ENCODE results near the gene ATG12. TPM values are rescaled to one million over a fixed set of nuclear protein-coding genes. Genes with fewer than 3 reads are reported as not detected.
A peak's percentile ranks its signal among the peaks of the same experiment; 100 is the strongest.
"Not testable (repeated sequence)": the region's sequence is repeated elsewhere in the genome, so short reads cannot be mapped to it uniquely, and the experiment has no call there.

The ATG12 gene
- total RNA-seq, 1 experiment from 2014 or later, result 53.9 TPM

DNA sequence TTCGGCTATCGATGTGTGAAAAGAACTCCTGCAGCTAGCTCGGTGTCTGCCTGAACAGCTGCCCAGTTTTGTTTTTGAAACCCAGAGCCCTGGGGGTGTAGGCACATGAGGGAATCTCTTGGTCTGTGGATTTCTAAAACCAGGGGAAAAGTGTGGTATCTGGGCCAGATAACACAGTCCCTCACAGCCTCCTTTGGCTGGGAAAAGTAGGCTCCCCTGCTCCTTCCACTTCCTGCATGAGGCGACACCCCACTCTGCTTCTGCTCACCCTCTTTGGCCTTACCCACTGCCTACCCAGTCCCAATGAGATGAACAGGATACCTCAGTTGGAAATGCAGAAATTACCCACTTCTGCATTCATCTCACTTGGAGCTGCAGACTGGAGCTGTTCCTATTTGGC is 15.4 kb downstream of the ATG12 start:
- Histone ChIP-seq H3K36me3 (replicated peaks; ENCODE audit: control insufficient read depth, insufficient read depth, low read length) (no peaks in the 10 kb centered on the region), H3K4me3 (ENCODE audit: insufficient read depth, low read depth, low read length) (no peak overlapping the region), H3K27me3 (ENCODE audit: control insufficient read depth, insufficient read depth, low read length) (no peaks in the 10 kb centered on the region)
- no peak for DNase-seq

DNA sequence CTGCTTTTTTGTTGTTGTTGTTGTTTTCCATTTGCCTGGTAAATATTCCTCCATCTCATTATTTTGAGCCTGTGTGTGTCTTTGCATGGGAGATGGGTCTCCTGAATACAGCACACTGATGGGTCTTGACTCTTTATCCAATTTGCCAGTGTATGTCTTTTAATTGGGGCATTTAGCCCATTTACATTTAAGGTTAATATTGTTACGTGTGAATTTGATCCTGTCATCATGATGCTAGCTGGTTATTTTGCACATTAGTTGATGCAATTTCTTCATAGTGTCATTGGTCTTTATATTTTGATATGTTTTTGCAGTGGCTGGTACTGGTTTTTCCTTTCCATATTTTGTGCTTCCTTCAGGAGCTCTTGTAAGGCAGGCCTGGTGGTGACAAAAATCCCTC is 16.4 kb downstream of the ATG12 start:
- H3K4me3 ChIP-seq (ENCODE audit: insufficient read depth, low read depth, low read length); DNase-seq; H3K27me3 ChIP-seq (ENCODE audit: control insufficient read depth, insufficient read depth, low read length); H3K36me3 ChIP-seq (replicated peaks; ENCODE audit: control insufficient read depth, insufficient read depth, low read length): not testable (repeated sequence)

DNA sequence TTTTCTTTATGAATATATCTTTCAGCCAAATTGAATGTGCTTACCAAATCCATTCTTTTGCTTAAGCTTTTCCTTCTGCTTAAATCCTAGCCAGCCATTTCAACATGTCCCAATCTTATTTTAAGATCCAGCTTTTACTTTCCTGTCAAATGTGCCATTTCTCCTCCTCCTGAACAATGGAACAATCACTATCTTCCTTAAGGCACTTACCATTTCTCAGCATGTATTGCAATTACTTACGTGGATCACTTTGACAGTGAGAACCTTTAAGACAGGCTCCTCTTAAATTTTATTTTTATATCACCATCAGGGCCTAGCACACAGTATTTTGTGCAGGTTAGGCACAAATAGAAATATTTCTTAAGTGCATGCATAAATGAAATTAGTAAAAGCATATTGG is 20.5 kb downstream of the ATG12 start:
- Histone ChIP-seq H3K4me3 (ENCODE audit: insufficient read depth, low read depth, low read length) (no peak overlapping the region), H3K27me3 (ENCODE audit: control insufficient read depth, insufficient read depth, low read length) (peaks cover 17% of the 10 kb centered on the region), H3K36me3 (replicated peaks; ENCODE audit: control insufficient read depth, insufficient read depth, low read length) (no peaks in the 10 kb centered on the region)
- DNase-seq, result no peak

DNA sequence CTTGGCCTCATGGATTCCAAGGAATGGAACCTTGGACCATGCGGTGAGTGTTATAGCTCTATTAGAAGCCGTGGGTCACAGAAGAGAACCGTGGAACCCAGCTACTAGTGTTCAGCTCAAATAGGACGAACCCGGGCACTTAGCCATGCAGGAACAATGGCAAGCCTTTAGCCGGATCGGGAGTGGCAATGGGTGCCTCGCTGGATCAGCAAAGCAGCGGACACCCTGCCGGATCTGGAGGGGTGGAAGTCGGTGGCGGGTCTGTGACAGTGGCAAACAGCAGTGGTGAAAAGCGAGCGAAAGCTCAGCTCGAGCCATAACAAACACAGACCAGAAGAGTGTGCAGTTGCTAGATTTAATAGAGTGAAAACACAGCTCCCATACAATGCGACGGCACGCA is 22.5 kb downstream of the ATG12 start:
- Histone ChIP-seq H3K4me3 (ENCODE audit: insufficient read depth, low read depth, low read length) (no peak overlapping the region), H3K36me3 (replicated peaks; ENCODE audit: control insufficient read depth, insufficient read depth, low read length) (no peaks in the 10 kb centered on the region), H3K27me3 (ENCODE audit: control insufficient read depth, insufficient read depth, low read length) (peaks cover 37% of the 10 kb centered on the region)
- no peak for DNase-seq

DNA sequence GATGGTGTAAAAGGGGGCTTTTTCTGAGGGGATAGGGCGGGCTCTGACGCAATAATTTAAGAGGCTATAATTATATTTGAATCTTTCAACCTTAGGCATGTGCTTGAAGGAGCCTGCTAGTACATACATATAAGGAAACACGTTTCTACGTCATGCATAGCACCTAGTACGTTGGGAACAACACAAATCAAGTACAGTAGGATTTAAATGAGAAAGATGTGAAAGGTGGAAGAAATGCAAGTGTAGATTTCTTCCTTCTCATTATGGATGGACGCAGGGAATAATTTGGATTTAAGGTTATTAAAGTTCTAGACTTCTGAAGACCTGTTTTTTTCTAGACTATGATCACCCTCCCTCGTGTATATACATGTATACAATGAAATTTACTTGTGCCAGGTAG is 24.0 kb downstream of the ATG12 start:
- Histone ChIP-seq H3K4me3 (ENCODE audit: insufficient read depth, low read depth, low read length) (no peak overlapping the region), H3K27me3 (ENCODE audit: control insufficient read depth, insufficient read depth, low read length) (peaks cover 41% of the 10 kb centered on the region), H3K36me3 (replicated peaks; ENCODE audit: control insufficient read depth, insufficient read depth, low read length) (no peaks in the 10 kb centered on the region)
- no peak for DNase-seq

DNA sequence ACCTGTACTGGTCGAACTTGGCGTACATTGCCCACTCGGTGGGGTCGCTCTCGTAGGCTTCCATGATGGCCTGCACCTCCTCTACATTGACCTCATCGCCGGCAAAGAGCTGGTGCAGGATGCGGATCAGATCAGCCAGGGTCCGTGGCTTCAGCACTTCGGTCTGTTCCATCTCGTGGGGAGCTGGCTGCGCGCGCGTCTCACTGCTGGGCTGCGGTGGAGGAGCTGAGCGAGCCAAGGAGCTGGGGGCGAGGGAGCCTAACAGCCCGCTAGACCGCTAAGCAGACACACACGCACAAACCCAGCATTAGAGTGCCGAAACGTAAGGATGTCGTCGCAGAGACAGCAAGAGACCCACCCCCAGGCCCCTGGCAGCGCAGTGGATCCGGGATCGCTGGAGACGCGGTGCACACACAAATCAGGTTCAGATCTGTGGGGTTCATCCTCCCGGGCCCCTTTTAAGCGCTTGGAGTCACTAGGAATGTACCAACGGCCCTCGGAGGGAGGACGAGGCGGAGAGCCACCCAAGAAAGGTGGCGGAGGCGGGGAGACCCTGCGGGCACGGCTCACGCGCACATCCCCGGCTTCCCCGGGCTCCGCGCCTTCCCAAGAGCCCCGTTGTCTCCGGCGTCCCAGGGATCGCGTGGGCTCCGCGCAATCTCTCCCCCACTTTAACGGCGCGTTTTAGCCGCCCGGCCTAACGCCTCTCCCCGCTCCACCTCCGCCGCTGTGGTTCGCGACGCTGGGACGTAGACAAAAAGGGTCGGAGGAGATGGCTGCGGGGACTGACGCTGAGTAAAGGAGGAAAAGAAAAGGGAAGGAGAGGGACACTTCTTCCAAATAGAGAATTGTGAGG is 24.9 kb downstream of the ATG12 start, which contains the start of gene CDO1:
Gene CDO1 (minus strand): TSS at position 434 of the 856 bp plus-strand sequence. CDS start 262 bp downstream, at position 172.
- Histone ChIP-seq H3K4me3 (ENCODE audit: insufficient read depth, low read depth, low read length) (peak within 1 kb of the TSS; percentile 62), H3K27me3 (ENCODE audit: control insufficient read depth, insufficient read depth, low read length) (peaks cover 41% of the 10 kb centered on the region), H3K36me3 (replicated peaks; ENCODE audit: control insufficient read depth, insufficient read depth, low read length) (no peaks in the 10 kb centered on the region)
- DNase-seq, result peak; percentile 77

DNA sequence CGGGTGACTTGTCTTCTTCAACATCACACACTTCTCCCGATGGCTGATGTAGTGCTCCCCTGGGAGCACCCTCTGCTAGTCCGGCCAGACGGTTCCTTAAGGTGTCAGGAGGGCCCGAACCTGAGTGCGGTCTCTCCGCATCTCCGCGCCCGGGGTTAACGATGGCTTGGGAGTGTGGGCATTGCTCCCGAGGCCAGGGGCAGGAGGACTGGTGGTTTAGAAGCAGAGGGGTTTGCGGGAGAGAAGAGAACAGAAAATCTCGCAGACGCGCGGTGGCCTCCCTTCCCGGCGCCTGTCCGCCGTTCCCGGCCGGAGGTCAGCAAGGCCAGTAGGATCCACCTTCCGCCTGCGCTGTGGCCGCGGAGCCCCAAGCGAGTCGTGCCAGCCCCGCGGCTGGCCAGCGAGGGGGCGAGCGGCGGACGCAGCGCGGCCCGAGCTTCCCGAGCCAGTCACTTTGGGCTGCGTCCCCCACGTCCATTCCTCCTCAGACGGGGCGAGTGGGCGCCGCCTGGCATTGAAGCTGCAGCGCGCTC is 25.6 kb downstream of the ATG12 start:
- Histone ChIP-seq H3K4me3 (ENCODE audit: insufficient read depth, low read depth, low read length) (peak overlapping the region; percentile 62), H3K27me3 (ENCODE audit: control insufficient read depth, insufficient read depth, low read length) (peaks cover 41% of the 10 kb centered on the region), H3K36me3 (replicated peaks; ENCODE audit: control insufficient read depth, insufficient read depth, low read length) (no peaks in the 10 kb centered on the region)
- peak; percentile 61 for DNase-seq

DNA sequence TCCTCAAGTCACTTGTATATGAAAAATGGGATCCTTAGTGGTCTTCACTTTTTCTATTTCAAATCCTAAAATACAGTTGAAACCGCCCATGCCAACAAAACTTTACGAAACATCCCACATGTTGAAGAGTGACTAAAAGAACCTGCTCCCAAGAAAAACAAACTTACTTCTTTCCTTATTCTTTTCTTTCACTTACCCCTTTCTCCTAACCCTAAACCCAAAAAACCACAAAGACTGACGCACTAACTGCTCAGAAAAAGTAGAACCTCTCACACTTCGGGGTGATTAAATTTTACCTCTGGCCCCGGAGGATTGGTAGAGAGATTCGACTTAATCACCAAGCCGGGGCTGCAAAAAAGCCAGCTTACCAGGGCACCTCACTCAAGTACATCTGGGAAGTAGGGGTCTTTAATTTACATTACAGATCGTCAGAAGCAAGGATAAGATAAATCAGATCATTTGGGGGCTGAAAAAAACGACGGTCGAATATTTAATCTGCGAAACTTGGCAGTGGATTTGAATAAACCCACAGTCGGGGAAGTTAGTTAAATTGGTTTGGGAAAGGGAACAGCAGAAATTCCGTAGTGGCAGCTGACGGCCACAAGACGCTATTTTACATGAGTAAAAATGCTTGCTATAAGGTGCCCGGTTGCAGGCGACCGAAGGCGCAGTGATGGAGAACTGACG is 26.2 kb downstream of the ATG12 start:
- Histone ChIP-seq H3K4me3 (ENCODE audit: insufficient read depth, low read depth, low read length) (peak overlapping the region; percentile 62), H3K36me3 (replicated peaks; ENCODE audit: control insufficient read depth, insufficient read depth, low read length) (no peaks in the 10 kb centered on the region), H3K27me3 (ENCODE audit: control insufficient read depth, insufficient read depth, low read length) (peaks cover 41% of the 10 kb centered on the region)
- DNase-seq, result peak; percentile 7

DNA sequence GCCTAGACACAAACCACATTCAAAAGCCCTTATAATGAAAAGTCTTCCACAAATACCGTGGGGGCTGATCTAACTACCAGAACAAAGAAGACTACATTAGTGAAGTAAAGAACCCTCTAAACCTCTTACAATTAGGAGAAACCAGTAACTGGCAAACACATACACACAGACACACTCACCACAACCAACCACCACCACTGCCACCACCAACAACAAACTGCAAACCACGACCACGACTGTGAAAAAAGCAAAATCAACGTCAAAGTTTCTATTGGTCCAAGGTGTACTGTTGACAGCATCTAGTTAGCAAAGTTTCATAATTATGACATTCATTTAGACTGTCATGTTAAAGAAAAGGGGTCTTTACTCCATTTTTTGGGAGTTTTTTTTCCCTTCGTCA is 27.6 kb downstream of the ATG12 start:
- Histone ChIP-seq H3K4me3 (ENCODE audit: insufficient read depth, low read depth, low read length) (no peak overlapping the region), H3K36me3 (replicated peaks; ENCODE audit: control insufficient read depth, insufficient read depth, low read length) (no peaks in the 10 kb centered on the region), H3K27me3 (ENCODE audit: control insufficient read depth, insufficient read depth, low read length) (peaks cover 41% of the 10 kb centered on the region)
- no peak for DNase-seq

DNA sequence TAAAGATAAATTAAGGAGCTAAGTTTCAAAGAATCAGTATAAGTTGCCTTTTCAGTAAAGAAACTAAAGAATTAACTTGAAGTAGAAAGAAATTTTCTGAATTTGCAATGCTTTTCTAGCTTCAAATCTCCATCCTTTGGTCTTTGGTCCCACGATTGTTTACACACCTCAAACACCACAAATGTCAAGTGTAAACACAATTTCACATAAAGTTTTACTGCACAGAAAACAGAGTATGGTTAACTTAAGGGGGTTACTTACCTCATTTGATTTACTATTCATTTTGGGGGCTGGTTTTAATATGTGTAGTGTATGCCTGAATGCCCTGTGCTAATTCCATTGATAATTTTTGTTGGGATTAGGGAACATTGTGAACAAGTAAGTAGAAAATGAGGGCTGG is 29.0 kb downstream of the ATG12 start:
- Histone ChIP-seq H3K4me3 (ENCODE audit: insufficient read depth, low read depth, low read length) (no peak overlapping the region), H3K27me3 (ENCODE audit: control insufficient read depth, insufficient read depth, low read length) (peaks cover 36% of the 10 kb centered on the region), H3K36me3 (replicated peaks; ENCODE audit: control insufficient read depth, insufficient read depth, low read length) (no peaks in the 10 kb centered on the region)
- DNase-seq, result no peak

DNA sequence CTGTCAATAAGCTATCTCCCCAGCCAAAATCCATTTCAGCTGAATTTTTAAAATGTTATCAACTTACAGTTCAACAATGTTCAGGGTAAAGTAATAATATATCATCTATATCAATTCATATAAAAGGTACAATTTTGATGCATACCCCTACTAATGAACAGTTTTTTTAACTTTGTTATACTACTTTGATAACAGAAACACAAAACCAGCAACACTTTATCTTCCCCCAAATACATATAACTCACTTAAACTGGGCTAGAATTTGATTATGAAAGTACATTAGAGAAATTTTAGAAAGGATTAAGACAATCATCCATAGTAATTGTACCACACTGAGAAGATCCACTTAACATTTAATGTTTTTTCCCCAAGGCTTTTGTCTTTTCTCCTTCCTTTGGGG is 30.0 kb downstream of the ATG12 start:
- no peak for DNase-seq
- Histone ChIP-seq H3K4me3 (ENCODE audit: insufficient read depth, low read depth, low read length) (no peak overlapping the region), H3K36me3 (replicated peaks; ENCODE audit: control insufficient read depth, insufficient read depth, low read length) (no peaks in the 10 kb centered on the region), H3K27me3 (ENCODE audit: control insufficient read depth, insufficient read depth, low read length) (peaks cover 29% of the 10 kb centered on the region)

DNA sequence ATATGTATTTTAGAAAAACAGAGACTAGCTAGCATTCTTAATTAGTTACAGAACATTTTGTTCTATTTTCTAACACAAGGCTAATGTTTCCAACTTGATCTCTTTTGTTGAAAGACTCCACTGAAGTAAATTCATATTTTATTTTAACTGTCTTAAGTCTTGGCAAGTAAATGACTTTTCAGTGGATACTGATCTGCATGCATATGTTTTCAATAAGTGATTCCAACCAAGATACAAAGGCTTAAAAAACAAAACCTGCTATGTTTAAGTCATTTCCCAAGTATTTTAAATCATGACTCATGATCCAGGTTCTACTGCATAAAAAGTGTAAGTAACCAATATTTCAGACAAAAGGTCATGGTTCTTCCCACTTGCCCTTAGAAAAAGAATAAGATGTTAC is 30.6 kb downstream of the ATG12 start:
- Histone ChIP-seq H3K36me3 (replicated peaks; ENCODE audit: control insufficient read depth, insufficient read depth, low read length) (no peaks in the 10 kb centered on the region), H3K27me3 (ENCODE audit: control insufficient read depth, insufficient read depth, low read length) (peaks cover 22% of the 10 kb centered on the region), H3K4me3 (ENCODE audit: insufficient read depth, low read depth, low read length) (no peak overlapping the region)
- DNase-seq, result no peak

DNA sequence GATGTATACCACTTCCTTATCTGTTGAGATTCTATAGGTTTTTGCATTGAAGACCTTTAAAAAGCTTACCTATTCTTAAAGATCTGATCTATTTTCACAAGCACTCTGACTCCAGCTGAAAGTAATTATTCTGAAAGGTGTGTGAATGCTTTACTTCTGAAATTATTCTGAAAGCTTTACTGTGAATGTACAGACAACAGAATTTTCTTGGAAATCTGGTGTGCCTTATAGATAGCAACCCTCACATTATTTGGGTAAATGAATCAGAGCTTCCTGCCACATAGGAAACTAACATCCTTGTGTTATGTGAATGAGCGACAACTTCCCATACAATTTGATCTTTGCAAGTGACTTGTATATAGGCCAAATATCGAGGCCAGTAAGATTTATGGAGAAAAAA is 31.4 kb downstream of the ATG12 start:
- Histone ChIP-seq H3K4me3 (ENCODE audit: insufficient read depth, low read depth, low read length) (no peak overlapping the region), H3K36me3 (replicated peaks; ENCODE audit: control insufficient read depth, insufficient read depth, low read length) (peaks cover 1% of the 10 kb centered on the region; the same call in 1 of the 2 replicates), H3K27me3 (ENCODE audit: control insufficient read depth, insufficient read depth, low read length) (peaks cover 14% of the 10 kb centered on the region)
- DNase-seq, result no peak

DNA sequence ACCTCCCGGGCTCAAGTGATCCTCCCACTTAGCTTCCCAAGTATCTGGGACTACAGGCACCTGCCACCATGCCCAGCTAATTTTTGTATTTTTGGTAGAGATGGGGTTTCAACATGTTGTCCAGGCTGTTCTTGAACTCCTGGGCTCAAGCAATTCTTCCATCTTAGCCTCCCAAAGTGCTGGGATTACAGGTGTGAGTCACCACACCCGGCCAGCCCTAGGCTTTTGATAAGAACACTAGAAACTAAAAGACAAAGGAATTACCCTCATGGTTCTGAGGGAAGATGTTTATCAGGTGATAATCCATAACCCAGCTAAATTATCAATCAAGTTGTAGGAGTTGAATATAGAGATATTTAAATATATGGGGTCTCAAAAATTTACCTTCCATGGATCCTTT is 33.3 kb downstream of the ATG12 start:
- H3K4me3 ChIP-seq (ENCODE audit: insufficient read depth, low read depth, low read length); H3K27me3 ChIP-seq (ENCODE audit: control insufficient read depth, insufficient read depth, low read length); H3K36me3 ChIP-seq (replicated peaks; ENCODE audit: control insufficient read depth, insufficient read depth, low read length); DNase-seq: not testable (repeated sequence)

DNA sequence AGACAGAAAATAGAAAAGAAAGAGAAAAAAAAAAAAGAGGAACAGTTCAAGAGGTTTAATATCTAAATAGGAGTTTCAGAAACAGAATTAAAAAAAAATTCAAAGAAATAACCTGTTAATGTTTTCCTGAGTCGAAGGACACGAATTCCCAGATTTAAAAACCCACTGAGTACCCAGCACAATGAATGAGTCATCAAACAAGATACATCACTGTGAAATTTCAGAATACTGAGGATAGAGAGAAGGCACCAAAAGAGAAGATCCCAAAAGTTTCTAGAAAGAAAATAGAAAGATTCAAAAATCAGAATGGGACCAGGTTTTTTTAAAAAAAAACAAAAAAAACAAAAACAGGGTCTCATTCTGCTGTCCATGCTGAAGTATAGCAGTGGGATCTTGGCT is 33.7 kb downstream of the ATG12 start:
- Histone ChIP-seq H3K36me3 (replicated peaks; ENCODE audit: control insufficient read depth, insufficient read depth, low read length) (peaks cover 1% of the 10 kb centered on the region; the same call in 1 of the 2 replicates), H3K4me3 (ENCODE audit: insufficient read depth, low read depth, low read length) (no peak overlapping the region), H3K27me3 (ENCODE audit: control insufficient read depth, insufficient read depth, low read length) (no peaks in the 10 kb centered on the region)
- DNase-seq, result no peak
